ENCODE data around the gene ZNF628.

DNA sequence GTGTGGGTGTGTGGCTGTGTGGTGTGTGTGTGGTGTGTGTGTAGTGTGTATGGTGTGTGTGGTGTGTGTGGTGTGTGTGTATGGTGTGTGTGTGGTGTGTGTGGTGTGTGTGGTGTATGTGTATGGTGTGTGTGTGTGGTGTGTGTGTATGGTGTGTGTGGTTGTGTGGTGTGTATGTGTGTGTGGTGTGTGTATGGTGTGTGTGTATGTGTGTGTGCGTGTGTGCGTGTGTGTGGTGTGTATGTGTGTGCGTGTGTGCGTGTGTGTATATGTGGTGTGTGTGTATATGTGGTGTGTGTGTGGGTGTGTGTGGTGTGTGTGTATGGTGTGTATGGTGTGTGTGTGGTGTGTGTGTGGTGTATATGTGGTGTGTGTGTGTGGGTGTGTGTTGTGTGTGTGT, 41.4 kb upstream of the ZNF628 start:
- TF ChIP-seq, protein P1, sequence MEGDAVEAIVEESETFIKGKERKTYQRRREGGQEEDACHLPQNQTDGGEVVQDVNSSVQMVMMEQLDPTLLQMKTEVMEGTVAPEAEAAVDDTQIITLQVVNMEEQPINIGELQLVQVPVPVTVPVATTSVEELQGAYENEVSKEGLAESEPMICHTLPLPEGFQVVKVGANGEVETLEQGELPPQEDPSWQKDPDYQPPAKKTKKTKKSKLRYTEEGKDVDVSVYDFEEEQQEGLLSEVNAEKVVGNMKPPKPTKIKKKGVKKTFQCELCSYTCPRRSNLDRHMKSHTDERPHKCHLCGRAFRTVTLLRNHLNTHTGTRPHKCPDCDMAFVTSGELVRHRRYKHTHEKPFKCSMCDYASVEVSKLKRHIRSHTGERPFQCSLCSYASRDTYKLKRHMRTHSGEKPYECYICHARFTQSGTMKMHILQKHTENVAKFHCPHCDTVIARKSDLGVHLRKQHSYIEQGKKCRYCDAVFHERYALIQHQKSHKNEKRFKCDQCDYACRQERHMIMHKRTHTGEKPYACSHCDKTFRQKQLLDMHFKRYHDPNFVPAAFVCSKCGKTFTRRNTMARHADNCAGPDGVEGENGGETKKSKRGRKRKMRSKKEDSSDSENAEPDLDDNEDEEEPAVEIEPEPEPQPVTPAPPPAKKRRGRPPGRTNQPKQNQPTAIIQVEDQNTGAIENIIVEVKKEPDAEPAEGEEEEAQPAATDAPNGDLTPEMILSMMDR (IDR thresholded peaks at IDR 0.05): no peak
- no peak for TF ChIP-seq POLR2A (IDR thresholded peaks at IDR 0.05)
- no peak for TF ChIP-seq POLR2AphosphoS5 (IDR thresholded peaks at IDR 0.05)
